HG03521 (cell line): ENCODE measurements around the gene IDUA.
"Not testable (repeated sequence)": the region's sequence is repeated elsewhere in the genome, so short reads cannot be mapped to it uniquely, and the experiment has no call there.

Experiments used
- ATAC-seq: cut with Tn5 transposase; IDR thresholded peaks from one replicate; pipeline ENCODE4 v1.9.1; 2021; ENCODE audit warnings: mild to moderate bottlenecking, moderate library complexity; ENCODE audit not compliant: unreplicated experiment

IDUA gene

DNA sequence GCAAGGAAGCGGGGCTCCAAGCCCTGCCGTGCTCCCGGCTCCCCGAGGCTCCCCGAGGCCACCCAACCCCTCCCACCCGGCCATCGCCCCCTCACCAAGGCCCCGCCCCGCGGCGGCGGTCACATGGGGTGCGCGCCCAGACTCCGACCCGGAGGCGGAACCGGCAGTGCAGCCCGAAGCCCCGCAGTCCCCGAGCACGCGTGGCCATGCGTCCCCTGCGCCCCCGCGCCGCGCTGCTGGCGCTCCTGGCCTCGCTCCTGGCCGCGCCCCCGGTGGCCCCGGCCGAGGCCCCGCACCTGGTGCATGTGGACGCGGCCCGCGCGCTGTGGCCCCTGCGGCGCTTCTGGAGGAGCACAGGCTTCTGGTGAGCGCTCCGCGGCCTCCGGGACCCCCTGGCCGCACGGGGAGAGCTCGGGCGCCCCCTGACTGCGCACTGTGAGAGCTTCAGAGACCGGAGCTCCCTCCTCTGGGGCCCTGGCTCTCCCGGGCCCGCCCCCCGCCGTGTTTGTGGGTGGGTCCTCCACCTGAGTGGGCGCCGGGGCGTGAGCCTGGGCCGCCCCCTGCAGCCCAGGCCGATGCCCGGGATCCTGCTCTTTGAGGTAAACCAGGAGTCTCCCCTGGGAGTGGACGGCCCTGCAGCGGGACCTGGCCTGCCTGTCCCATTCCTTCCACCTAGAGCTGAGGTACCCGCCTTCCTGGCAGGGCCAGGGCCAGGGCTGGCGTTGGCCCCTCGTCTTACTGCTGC, at the start of gene IDUA:
Gene IDUA, plus strand, starts transcription at position 166 of the 745 bp plus-strand sequence. Its CDS starts 41 bp downstream, at position 207.
- peak; percentile 70 for ATAC-seq

DNA sequence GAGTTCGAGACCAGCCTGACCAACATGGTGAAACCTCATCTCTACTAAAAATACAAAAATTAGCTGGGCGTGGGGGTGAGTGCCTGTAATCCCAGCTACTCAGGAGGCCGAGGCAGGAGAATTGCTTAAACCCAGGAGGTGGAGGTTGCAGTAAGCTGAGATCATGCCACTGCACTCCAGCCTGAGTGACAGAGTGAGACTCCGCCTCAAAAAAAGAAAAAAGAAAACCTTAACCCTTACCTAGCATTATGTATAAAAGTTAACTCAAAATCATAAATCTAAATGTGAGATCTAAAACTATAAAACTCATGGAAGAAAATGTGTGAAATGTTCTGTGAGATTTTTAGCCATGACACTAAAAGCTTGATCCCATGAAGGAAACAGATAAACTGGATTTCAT, 47.3 kb upstream of the IDUA start:
- not testable (repeated sequence) for ATAC-seq

DNA sequence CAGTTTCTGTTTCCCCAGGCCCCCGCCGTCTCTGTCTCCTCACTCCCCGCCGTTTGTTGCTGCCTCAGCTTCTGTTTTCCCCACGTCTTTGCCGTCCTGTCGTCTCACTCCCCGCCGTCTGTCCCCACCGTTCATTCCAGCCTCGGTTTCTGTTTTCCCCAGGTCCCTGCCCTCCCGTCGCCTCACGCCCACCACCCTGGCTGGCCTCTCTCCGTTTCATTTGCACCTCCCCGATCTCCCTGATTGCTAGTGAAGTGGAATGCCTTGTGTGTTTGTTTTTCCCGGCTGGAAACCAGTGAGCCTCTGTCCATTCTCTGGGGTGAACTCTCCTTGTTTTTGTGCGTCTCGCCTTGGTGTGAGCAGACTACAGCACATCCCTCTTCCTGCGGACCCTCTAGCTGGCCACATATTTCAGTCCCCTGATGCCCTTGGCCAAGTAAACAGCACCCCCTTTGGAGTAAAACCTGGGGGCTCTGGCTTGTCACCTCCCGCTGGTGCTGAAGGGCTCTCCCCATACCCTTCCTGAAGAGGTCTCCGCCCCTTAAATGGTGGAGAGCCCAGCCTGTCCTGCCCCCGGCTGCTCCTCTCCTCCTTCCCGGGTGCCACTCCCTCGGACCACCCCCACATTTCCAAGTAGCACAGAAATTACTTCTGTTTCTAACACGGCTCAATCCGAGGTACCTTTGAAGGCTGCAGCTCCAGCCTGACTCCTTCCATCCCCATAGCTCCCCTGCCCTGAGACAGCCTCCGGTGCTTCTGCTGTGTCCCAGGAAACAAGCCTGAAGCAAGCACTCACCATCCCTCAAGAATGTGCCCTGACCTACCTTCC, 41.4 kb upstream of the IDUA start:
- no peak for ATAC-seq

DNA sequence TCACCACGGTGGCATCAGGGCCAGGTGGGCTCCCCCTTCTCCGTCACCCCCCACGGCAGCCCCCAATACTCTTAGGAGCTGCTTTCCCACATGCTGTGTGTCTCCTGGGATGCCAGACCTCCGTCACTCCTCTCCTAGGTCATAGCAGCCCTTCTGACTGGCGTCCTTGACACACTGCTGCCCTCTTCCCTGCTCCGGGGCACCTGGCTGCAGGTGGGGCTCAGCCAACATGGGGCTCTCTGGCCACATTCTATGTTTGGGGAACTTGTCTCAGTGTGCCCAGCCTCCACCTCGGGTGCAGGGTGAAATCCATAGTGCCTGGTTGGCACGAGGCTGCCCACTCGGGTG, 40.8 kb upstream of the IDUA start:
- ATAC-seq: no peak

DNA sequence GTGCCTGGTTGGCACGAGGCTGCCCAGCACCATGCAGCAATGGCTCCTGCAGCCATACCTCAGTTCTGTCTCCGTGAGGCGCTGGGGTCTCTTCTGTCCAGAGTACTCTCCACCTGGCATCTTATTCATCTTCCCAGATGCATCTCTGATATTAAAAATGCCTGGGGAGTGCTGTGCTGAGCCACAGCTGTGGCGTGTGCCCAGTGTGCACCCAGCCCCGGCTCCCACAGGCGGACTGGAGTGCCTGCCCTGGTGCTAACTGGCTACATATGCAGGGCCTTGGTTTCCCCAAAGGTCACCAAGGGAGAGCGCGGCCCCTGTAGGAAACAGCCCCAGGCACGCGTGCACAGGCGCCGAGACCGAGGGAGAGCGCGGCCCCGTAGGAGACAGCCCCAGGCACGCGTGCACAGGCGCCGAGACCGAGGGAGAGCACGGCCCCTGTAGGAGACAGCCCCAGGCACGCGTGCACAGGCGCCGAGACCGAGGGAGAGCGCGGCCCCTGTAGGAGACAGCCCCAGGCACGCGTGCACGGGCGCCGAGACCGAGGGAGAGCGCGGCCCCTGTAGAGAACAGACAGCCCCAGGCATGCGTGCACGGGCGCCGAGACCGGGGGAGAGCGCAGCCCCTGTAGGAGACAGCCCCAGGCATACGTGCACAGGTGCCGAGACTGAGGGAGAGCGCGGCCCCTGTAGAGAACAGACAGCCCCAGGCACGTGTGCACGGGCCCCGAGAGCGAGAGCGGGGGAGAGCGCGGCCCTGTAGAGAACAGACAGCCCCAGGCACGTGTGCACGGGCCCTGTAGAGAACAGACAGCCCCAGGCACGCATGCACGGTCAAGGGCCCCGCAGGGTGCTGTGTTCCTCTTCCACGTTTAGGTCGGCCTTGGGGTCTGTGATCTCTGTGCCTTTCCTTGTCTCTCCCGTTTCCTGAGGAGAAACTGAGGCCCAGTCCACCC, 40.0 kb upstream of the IDUA start:
- ATAC-seq: no peak

DNA sequence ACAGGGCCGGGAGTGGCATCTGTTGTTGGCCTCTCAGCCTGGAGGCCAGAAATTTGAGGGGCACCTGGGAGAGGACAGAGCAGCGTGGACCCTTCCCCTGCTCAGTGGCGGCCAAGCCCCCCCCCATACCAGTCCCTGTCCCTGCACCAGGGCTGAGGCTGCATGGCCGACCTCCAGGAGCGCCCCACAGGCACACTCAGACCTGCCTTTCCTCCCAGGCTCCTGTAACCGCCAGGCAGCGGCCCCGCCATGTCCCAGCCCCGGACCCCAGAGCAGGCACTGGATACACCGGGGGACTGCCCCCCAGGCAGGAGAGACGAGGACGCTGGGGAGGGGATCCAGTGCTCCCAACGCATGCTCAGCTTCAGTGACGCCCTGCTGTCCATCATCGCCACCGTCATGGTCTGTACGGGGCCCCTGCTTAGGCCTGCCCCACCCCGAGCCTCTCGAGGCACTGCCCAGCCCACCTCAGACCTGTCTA, 39.3 kb upstream of the IDUA start:
- no peak for ATAC-seq

DNA sequence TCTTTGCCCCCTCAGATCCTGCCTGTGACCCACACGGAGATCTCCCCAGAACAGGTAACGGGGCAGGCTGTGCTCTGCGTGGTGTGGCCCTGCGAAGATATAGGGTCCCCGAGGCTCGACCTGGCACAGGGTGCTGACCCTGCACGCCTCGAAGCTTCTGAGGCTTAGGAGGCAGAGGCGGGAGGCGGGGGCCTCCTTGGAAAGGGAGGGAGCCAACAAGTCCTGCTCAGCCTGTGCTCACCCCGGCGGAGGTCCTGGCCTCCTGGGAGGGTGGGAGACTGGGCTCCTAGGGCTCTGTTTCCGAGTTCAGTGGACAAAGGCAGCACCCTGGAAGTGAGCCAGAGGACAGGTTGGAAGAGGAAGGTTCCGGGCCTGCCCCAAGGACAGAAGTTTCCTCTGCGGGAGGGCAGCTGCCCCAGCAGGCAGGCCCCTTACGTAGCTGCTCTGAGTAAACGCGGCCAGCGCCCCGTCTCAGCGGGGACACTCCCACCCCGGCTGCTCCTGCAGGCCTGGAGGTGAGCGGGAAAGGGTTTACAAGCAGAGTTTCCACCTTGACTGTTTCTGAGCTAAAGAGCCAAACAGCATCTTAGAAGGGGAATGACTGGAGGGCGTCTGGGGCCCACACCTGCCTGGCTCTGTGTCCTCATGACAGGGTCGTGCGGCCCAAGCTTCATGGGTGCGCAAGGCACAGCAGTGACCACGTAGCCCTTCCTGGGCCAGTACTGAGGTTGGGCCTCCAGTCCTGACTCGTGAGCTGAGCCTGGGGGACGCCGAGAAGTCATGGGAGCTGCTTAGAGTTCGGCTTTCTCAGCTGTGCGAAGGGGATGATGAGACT, 38.5 kb upstream of the IDUA start:
- ATAC-seq: no peak

DNA sequence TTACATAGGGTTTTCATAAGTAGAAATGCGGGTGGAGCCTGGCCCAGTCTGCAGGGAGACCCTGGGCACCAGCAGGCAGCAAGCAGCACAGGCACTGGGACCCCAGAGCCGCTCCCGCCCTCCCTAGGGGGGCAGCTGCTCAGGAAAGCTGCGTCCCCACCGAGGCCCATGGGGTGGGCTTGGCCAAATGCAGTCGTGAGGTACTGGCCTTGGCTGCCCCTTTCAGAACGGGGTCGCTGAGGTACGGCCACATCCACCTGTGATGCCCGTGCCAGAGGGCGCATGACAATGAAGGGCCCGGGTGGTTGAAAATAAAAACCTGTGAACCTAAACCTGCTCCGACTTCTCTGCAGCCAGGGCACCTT, 37.9 kb upstream of the IDUA start:
- no peak for ATAC-seq

DNA sequence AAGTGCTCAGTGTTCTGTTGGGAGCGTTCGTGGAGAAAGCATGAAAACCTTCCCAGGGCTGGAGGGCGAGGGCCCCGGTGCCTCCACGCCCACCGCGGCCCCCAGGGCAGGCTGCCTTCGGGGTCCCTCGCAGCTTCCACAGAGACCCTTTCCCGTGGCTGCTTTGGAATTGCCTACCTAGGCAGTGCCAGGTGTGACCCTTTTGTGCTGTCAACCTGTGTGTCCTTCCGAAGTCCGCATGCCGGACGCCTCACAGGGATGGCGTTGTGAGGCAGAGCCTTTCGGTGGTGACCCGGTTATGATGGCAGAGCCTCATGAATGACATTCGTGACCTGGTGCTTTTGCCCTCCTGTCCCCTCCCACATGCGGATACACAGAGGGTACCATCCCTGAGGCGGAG, 37.2 kb upstream of the IDUA start:
- no peak for ATAC-seq

DNA sequence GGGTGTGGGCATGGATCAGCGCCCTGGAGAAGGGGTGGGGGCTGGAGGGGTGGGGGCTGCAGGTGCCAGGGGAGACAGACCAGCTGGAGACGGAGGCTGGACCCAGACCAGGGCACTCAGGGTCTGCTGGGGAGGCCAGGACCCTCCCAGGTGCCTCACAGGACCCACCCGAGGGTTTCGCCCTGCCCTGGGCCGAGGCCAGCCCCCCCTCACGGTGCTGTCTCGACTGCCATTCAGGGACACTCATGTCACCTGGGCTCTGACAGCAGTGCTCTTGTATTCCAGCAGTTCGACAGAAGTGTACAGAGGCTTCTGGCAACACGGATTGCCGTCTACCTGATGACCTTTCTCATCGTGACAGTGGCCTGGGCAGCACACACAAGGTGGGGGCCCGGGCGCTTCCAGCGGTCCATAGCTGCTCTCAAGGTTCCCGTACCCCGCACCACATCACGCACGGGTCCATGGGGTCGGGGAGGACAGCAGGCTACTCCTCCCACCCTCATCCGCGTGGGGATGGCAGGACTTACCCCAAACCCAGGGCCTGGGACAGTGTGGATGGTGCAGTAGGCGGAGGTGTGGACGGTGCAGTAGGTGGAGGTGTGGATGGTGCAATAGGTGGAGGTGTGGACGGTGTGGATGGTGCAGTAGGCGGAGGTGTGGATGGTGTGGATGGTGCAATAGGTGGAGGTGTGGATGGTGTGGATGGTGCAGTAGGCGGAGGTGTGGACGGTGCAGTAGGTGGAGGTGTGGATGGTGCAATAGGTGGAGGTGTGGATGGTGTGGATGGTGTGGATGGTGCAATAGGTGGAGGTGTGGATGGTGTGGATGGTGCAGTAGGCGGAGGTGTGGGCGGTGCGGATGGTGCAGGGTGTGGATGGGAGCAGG, 36.5 kb upstream of the IDUA start:
- ATAC-seq: no peak

DNA sequence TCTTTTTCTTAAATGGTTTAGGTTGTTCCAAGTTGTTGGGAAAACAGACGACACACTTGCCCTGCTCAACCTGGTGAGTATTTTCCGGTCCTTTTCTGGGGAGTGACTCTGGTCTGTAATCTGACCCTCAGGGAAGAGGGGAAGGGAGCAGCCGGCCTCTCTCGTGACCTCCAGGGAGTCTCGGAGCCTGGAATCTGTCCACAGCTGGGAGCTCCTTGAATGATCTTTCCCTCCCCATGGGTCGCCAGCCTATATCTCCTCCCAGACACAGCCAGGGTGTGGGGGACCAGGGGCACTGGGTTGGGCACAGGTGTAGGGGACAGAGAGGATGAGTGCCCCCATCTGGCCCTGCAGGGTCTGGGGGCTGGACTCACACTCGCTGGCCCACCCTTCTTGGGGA, 35.7 kb upstream of the IDUA start:
- ATAC-seq: no peak

DNA sequence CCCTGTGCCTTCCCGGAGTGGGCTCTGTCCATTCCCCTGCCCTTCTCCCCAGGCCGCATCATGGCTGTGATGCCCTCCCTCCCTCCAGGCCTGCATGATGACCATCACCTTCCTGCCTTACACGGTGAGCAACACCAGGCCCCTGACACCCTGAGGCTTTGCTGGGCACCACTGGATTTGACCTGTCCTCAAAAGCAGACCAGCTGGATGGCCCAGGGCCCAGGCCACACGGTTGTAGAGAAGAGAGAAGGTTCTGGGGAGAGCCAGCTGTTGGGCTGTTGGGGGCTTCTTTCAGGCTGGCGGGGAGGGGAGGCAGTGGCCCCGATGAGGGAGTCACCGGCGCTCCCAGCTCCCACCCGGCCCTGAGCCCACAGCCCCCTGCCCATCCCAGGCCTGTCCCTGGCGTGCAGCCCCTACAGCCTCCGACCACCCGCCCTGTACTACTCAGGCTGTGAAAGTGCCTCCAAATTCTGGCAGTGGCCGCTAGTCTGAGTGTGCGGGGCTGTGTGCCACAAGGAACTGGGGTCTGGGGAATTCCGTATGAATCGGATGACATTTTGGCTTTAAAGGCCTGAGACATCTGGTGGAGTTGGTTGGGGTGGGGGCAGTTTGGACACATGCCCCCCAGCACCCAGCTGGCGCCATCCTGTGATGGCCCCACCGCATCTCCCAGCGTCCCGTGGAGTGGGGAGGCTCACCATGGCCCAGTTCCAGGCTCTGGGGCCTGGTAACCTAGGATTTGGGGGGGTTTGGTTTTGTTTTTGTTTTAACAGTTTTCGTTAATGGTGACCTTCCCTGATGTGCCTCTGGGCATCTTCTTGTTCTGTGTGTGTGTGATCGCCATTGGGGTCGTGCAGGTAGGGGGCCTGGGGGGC, 35.0 kb upstream of the IDUA start:
- ATAC-seq: no peak

DNA sequence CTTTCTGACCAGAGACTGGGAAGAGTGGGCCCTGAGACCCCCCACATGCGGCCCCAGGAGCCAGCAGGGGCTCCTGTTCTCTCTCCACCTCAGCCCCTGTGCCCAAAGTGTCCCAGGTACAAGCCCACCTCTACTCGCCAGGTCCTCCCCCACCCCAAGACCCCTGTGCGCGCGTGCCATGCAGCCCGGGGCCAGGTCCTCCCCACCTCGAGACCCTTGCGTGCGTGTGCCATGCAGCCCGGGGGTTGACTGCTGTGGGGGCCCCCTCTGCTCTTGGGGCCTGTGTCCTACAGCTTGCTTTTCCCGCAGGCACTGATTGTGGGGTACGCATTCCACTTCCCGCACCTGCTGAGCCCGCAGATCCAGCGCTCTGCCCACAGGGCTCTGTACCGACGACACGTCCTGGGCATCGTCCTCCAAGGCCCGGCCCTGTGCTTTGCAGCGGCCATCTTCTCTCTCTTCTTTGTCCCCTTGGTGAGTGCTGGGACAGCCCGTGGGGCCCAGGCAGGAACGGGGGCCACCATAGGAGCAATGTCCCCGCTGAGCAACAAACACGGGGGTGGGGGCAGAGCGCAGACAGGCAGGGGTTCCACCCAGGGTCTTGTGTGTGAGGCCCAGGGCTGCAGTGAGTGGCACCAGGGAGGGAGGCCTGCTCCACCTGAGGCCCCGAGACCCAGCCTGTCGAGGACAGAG, 33.8 kb upstream of the IDUA start:
- ATAC-seq: no peak

DNA sequence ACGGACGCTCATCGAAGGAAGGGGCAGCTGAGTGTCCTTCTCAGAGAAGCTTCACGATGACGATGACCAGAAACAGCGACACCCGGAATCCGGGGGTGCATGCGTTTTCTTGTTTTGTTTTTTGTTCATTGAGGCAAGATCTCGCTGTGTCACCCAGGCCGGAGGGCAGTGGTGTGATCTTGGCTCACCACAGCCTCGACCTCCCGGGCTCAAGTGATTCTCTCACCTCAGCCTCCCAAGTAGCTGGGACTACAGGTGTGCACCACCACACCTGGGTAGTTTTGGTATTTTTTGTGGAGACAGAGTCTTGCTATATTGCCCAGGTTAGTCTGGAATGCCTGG, 33.3 kb upstream of the IDUA start:
- ATAC-seq: no peak

DNA sequence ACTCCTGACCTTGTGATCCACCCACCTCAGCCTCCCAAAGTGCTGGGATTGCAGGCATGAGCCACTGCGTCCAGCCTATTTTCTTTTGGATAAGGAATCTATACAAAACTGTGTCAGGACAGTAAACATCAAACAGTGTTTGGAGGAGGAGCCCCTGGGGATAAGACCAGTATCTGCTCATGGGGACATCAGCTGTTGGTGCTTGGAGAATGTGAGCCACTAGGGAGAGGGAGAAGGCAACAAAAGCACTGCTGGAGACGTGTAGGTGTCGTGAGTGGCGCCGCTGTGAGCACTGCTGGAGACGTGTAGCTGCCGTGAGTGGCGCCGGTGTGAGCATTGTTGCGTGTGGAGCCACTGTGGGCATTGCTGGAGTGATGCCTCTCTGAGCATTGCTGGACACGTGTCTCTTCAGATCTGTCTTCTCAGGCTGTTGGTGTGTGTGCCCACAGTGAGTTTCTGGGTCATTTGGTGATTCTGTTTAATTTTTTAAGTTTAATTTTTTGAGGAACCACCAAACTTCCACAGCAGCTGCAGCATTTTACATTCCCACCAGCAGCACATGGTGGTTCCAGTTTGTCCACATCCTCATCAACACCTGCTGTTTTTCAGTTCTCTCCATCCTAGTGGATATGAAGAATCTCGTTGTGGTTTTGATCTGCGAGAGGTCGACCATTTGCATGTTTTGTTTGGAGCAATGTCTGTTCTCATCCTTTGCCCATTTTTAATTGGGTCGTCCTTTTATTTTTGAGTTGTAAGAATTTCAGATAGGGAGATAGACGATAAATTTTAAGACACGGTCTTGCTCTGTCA, 32.4 kb upstream of the IDUA start:
- no peak for ATAC-seq

DNA sequence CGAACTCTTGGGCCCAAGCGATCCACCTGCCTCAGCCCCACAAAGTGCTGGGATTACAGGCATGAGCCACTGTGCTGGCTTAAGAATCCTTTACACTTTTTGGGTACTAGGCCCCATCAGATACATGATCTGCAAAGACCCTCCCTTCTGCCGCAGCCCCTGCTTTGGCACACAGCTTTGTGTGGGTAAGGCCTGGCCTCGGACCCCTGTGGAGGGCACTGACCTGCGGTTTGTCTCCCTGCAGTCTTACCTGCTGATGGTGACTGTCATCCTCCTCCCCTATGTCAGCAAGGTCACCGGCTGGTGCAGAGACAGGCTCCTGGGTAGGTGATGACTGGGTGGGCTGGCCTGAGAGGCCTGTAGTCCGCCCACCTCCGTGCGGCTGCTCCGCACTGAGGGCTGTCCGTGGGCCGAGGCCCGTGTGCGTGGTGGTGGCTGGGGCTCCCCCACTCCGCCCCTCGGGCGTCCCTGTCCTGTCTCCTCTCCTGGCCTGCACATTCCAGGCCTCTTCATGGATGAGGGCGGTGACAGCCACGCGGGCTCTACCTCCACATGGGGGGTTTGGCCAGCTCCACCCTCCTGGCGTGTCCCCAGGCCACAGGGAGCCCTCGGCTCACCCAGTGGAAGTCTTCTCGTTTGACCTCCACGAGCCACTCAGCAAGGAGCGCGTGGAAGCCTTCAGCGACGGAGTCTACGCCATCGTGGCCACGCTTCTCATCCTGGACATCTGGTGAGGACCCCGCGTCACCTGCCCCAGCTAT, 31.5 kb upstream of the IDUA start:
- ATAC-seq: no peak
